Skin of body (tissue), 2 donors: ENCODE measurements around the gene GPRC5B. TPM values are rescaled to one million over a fixed set of nuclear protein-coding genes. Genes with fewer than 3 reads are reported as not detected.

Experiments used
- DNase-seq: peaks from one replicate; lab custom pipeline; 2025; lab: John Stamatoyannopoulos, UW
- total RNA-seq: library from RNA; depleted of rRNA; stranded (reverse); fragments of >200 nt; gene quantifications from one replicate; pipeline ENCODE4 v1.2.3, GENCODE V29; 2014

GPRC5B gene
- total RNA-seq, 1 donor from 2014 or later = 26.1 TPM

DNA sequence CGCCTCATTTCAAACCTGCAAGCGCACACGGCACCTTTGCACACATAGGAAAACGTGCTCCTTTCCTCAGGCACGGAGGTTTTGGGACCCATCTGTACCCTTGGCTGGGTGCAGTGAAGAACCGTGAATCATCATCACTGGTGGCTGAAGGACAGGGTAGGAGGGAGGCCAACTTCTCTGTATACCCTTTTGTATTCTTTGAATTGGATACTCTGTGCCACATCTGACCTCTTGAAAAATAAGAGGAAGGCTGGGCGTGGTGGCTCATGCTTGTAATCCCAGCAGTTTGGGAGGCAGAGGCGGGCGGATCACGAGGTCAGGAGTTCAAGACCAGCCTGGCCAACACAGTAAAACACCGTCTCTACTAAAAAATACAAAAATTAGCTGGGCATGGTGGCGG lies 11.7 kb downstream of the GPRC5B start:
- no peak for DNase-seq

DNA sequence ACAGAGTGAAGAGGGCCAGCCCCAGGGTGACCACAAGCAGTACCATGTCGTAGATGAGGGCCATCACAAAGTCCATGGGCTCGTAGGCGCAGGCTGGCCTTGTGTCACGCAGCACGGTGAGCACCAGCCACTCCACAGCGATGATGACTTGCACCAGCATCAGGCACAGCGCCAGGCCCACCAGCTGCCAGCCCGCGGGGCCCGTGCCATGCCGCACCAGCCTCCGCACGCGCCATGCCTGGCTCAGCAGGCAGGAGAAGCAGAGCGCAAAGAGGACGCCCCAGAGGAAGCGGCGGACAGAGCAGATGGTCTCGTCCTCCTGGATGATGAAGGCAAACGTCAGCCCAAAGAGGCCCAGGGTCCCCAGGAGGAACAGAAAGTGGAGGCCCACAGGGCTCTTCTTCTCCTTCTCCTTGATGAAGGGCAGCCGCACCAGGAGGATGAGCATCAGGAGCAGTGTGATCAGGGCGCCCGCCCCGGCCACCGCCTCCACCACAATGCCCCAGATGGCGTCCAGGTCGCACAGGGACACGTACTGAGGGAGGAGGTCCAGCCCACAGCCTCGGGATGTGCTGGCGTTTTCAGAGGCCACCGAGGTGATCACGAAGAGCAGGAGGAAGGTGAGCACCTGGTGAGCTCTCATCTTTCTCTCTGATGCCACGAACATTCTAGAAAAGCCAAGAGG lies 12.3 kb downstream of the GPRC5B start:
- no peak for DNase-seq

DNA sequence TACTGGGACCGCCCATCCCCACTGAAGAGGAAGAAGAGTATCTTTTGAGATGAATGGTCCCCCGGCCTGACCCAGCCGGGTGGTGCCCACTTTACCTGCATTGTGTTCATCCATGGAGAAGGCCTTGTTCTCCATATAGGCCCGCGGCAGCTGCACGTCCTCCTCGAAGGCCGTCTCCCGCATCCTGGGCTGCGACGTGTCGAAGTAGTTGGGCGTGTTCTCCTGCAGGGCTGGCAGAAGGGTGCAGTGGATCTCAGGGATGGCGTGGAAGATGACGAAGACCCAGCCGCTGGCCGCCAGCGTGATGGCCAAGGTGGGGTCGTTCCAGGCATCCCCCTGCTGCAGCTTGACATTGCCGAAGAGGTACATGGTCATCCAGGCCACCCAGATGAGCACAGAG lies 12.9 kb downstream of the GPRC5B start:
- DNase-seq = no peak

DNA sequence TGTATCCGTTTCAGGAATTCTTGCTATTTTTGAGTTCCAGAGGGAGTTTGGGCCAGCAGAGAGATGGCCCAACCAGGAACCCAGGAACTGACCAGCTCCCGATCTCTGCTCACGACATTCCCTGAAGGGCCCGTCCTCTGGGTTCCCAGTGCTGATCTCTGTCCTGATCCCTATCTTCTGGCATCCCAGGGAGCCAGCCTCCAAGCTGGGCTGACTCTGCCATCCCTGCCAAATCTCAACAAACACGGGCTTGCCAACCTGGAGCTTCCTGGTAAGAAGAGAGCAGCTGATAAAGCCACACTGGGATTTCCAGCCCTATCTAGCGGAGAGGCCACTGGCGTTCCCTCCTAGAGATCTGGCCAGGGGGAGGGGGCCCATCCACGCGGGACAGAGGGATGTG lies 16.2 kb downstream of the GPRC5B start:
- no peak for DNase-seq

DNA sequence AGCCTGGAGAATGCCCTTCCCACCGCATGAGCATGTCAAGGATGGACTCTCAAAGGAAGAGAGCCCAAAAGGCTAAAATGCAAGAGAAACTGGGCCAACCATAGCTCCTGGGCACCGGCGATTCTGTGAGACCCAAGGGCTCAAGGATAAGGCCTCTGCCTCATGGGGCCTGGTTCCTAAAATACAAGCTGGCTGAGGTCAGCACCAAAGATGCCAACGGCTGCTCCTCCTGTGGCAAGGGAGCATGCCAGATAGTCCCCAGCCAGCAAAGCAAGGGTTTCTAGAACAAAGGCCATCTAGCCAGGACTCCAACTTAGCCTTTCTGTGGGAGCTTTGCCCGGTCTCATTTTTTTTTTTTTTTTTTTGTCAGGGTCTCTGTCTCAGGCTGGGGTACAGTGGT lies 20.1 kb downstream of the GPRC5B start:
- DNase-seq = no peak

DNA sequence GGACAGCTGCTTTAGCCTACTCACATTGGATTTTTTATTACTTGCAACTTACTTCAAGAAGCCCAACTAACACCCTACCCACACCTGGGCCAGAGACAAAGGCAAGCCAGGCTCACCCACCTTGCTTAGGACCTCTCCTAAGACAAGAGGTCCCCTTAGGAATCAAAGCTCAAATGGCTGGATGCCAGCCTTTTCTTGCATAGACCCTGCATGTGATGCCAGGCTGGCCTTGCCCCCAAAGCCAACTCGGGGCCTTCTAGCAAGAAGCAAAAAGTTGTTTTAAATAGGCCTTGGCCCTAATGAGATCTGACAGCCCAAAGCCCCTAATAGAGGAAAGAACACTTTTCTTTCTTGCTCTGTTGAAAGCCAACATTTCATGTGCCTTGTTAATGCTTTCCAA lies 20.7 kb downstream of the GPRC5B start:
- no peak for DNase-seq

DNA sequence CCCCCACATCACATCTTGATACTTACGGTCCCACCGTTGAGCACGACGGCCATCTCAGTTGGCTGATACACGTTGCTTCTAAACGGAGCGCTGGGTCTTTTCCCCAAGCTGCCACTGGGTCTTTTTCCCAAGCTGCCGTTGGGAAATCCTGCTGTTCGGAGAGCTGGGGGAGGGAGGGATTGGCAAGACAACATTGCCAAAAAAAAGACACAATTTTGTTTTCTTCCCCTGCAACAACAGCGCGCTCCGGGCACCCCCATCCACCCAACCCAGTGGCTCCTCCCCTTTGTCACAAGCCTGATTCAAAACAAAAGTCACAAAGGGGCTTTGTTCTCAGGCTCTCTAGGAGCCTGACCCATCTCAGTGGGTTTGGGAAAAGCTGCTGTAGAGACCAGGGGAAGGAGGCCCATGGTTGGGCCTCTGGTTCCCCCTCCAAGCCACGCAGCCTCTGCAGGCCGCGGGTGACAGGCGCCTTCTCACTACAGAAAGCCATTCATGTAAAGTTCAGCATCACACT lies 22.8 kb downstream of the GPRC5B start:
- DNase-seq = no peak

DNA sequence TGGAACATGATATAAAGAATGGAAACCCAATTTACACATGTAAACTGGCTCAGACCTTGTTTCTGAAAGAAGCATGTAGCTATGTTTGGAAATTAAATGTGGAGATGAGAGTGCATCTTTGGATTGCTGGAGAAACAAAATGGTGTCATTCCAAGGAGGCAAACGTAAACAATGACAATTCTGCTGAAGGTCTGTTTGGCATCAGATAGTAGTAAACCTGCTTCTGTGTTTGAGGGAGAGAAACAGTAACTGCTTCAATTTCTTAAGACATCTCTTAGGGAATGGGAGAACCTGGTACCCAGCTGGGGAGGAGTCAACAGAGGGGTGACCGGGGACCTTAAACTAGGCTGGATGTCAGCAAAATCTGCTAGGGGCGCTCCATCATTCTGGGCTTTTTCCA lies 23.5 kb downstream of the GPRC5B start:
- no peak for DNase-seq

DNA sequence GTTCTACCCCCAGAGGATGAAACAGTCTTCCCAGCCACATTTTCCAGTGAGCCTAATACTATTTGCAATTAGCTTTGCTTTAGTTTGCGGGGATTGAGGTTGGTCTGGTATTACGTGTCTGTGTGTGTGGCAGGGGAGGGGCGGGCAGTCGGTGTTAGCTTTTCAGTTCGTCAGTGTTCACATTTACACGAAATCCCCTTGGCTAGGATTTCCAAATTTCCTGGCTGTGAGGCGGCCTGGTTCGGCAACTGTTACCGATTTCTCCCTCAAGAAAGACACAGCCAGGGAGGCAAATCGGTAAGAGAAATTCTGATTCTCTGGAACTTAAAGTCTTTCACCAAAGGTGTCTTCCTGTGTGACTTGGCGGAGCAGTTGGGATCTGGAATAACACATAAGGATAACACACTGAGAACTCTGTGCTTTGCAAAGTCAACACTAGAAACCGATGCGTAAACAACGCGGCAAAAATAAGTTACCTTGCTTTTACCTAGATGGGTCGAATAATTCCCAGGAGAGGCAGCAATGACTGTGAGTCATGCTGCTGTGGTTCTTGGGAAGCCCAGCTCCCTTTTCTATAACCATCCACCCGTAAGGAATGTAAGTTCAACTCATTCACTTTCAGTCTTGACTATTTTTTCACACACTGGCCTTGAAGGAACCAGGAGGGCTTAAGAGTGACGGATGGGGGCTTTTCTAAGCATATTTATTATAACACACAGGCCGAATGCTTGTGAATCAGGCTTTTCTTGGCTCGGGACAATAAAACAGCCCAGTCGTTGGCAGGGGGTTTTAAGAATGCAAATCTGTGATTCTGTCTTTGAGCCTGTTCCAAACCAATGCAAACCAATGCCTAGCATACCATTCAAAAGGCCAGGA lies 24.2 kb downstream of the GPRC5B start:
- no peak for DNase-seq

DNA sequence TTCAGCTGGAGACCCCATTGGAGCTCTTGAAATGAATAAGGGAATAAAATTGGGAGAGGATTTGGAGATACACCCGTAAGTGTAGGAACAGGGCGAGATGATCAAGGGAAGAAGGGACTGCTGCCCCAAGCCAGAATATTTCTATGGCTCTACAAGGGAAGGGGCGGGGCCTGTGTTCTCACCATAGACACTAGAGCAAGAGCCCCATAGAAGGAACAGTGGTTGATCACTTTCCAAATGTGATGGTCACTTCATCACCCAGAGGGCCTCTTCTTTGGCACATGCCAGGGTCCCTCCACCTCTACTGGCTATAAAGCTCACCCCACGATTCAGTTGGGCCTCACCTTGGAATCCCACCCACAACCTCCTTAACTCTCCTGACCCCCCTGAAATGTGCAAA lies 25.0 kb downstream of the GPRC5B start:
- DNase-seq = no peak

DNA sequence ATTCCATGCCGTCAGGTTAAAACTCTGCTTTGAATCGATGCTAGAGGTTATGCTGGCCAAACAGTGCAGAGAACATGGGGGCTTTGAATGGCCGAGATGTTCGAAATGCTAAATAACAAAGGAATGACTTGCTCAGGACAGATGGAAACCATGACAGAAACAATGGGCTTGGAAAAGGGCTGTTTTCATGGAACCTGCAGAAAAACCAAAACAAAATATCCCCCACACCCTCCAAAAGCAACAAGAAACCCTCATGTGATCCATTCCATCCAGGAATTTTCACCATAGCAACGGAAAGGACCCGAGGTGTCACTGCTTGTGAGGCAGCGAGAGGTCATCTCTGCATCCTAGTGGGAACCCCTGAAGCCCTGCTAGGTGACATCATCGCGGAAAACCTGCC lies 25.5 kb downstream of the GPRC5B start:
- DNase-seq = no peak

DNA sequence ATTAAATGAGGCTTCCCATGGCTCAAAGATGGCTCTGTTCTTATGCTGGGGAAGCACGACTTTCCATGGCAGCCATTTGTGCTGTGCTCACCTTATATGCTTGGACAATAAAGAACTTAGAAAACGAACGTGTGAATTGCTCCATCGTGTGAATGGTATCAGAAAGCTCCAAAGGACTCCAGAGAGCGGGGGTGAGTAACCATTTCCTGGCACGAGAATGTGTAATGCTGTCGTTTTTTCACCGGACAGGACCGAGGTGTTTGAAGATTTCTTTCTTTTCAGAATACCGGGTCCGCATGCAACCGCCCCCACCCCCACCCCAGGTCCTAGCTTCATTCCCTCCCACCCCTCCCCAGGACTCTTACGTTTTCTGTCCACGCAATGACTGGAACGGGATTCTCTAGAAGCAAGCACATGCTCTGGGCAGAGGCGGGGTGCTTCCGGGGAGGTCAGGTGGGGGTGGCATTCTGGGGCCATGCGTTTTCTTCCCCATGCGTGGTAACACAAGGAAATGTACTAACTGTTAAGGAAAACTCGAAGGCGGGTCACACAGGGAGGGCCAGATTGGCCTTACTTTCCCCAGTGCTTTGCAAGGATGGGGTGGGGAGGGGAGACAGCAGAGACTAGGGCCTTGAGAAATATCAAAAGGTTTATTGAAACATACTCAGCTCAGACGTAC lies 26.2 kb downstream of the GPRC5B start:
- DNase-seq = no peak

DNA sequence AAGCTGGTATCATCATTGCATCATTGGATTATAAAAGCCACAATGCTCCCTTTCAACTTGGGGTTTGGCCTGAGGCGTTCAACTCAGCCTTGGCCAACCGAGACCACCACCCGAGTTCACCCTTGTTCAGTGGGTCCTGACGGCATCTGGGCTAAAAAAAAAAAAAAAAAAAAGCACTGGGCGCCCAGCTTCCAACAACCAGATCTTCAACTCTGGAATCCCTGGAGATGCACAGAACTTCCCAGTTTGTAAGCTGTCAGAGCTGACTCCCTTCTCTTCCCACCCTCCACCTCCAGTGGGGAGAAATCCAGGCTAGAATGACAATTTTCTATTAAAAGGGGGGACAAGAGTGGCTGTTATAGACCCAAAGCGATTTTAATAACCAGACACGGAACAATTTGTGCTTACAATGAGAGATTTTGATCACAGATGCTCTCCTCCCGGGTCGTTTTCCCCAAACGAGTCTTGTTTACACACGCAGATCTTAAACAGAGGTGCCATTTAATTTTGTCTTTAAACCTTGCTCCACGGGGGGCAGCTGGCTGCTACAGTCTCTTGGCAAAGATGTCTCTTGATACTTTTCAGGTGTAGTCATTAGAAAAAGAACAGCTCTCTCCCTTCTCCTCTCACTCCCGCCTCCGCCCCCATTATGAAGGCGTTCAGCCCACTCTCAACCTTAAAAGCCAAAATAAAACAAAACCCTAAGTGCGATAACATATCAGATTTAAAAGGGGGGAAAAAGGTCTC lies 26.9 kb downstream of the GPRC5B start:
- DNase-seq = no peak

DNA sequence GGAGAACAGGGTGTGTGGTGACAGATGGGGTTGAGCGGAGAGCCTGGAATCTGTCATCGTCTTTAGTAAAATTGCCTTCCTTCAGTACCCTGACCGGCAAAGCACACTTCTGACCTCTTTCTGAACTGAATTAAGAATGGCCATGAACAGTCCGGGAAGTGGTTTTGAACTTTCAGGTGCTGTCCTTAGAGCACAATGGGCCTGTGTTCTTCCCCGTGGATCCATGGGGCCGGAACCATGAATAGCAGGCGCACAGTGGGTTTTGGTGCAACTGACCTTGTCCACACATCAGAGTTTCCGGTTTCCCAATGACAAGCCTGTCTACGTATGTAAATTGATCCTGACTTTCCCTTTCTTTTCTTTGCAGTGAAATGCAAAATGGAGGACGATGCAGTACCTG lies 28.5 kb downstream of the GPRC5B start:
- DNase-seq = no peak

DNA sequence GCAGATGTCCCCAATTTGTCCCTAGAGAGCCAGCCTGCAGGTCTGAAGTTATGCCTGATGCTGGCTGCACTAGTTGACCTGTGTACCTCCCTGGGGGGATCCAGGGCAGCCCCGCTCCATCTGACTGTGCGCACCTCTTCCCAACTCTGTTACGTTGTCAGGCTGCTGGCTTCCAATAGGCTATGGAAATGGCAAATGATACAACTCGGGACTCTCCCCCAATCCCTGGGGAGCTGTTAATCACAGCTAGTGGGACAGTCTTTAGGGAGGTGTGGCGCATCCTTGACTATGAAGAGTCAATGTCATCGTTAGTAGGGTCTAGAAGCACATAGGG lies 30.1 kb downstream of the GPRC5B start:
- no peak for DNase-seq

DNA sequence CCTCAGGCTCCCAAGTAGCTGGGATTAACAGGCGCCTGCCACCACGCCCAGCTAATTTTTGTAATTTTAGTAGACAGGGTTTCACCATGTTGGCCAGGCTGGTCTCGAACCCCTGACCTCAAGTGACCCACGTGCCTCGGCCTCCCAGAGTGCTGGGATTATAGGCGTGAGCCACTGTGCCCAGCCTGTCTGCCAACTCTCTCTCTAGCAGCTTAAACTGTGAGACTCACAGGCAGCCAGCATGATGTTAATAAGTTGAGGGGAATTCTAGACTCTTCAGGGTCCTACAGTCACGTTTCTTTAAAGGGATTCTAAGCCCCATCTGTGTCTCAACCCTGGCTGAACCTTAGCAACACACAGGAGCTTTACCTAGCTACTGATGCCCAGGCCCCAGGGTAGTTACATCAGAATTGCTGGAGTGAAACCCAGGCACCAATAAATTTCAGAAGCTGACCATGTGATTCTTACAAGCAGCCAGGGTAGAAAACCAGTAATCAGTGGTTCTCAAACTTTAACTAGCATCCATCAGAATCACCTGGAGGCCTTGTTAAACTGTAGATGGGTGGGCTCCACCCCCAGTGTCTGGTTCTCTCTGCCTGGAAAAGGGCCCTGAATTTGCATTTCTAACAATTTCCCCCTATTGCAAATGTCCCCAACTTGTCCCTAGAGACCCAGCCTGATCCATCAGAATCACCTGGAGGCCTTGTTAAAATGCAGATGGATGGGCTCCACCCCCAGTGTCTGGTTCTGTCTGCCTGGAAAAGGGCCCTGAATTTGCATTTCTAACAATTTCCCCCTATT lies 30.7 kb downstream of the GPRC5B start:
- DNase-seq = no peak

DNA sequence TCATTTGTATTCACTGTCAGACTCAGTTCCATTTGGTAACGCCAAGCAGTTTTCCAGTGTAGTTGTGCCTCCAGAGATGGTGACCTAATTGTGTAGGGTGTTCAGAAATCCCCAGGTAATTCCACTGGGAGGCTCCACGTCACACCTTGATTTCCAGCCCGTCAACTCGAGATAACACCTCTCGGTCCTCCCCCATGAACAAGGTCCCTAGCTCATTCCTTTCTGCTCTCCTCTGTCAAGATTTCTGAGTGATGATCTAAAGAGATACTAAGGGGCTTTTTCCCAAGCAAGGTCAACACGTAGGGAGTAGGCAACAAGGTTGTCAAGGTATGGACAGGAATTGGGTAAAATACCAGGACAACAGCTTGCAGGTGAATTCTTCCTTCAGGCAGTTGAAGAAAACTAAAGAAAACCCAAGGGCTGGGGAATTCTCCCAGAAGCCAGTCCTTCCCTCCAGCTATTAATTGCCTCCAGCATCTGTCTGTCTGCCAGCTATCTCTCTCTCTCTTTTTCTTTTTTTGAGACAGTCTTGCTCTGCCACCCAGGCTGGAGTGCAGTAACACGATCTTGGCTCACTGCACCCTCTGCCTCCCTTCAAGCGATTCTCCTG lies 31.4 kb downstream of the GPRC5B start:
- DNase-seq = no peak

DNA sequence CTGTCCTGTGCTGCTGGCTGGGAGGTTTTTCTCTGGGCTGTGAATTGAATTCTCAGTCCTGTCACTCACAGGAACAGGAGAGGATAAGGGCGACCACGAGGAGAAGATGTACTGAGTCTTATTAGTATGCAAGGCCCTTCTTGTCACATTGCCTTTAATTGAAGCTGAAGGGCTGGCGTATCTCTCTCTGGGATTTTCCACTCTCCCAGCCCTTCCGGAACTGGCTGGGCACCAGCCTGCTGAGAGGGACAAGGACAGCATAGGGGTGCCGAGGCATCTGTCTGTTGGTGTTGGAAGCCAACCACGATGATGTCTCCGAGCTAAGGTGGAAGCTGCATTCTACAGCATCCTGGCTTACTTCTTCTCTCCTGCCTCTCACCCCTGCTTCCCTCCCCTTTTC lies 33.2 kb downstream of the GPRC5B start:
- no peak for DNase-seq

DNA sequence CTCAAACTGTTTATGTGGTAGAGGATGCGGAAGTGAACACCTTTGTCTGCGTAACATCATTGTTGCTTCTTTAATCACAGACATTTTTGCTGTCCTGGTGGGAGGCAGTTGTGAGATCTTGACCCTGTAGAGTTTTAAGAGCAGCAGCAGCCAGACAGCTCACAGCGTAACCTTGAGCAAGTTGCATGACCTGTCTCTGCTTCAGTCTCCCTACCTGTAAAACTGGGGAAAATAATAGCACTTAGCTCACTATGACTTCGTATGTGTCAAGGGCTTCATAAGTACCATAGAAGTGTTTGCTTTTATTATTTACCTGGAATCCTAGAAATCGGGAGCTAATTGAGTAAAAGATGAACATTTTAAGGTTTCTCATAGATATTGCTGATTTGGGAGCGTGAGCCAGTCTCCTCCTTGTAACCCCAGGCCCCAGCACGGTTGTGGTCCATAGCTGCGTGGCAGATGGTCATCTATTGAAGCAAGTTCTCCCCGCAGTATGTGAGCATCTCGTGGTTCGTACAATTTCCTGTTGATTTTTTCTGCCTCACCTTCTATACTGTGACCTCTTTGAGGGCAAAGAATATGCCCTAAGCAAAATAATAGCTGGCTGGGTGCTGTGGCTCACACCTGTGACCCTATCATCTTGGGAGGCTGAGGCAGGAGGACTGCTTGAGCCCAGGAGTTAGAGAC lies 34.4 kb downstream of the GPRC5B start:
- DNase-seq = no peak

DNA sequence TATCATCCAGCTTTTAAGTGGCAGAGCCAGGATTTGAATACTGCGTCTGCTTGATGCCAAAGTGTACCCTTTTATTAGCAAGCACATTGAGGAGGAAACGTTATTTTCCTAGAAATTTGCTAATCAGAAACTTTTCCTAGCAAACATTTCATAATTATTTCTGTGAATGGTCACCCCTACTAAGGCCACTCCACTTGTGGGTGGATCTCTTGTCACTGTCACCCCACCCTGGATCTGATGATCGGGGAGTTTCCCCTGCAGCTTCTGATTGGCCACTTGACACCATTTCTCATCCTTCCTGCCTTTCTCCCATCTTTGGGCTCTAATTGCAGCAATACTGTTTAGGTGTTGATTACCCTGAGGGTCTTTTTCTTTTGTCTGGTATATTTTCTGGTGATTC lies 35.9 kb downstream of the GPRC5B start:
- DNase-seq = no peak
